HG03196 (cell line): ENCODE results near the gene C6orf62.
"Not testable (repeated sequence)": the region's sequence is repeated elsewhere in the genome, so short reads cannot be mapped to it uniquely, and the experiment has no call there.

Experiments
- ATAC-seq: cut with Tn5 transposase; IDR thresholded peaks from one replicate; pipeline ENCODE4 v1.9.1; 2021; ENCODE audit not compliant: unreplicated experiment

The C6orf62 gene

GRCh38 chr6:24743265-24743943 is 24.4 kb upstream of the C6orf62 start:
- ATAC-seq, result peak; percentile 90

GRCh38 chr6:24742216-24742738 is 23.3 kb upstream of the C6orf62 start:
- ATAC-seq, result no peak

DNA sequence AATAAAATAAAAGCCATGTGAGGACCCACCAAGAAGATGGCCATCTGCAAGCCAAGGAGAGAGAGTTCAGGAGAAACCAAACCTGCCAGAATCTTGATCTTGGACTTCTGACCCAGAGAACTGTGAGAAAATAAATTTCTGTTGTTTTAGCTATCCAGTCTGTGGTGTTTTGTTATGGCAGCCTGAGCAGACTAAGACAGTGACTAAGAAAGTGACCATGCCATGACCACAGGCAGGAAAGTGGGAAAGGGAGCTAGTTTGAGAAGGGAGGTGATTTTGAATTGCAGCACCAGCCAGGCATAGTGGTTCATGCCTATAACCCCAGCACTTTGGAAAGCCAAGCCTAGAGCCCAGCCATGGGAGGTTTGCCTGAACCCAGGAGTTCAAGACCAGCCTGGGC is 21.9 kb upstream of the C6orf62 start:
- no peak for ATAC-seq

DNA sequence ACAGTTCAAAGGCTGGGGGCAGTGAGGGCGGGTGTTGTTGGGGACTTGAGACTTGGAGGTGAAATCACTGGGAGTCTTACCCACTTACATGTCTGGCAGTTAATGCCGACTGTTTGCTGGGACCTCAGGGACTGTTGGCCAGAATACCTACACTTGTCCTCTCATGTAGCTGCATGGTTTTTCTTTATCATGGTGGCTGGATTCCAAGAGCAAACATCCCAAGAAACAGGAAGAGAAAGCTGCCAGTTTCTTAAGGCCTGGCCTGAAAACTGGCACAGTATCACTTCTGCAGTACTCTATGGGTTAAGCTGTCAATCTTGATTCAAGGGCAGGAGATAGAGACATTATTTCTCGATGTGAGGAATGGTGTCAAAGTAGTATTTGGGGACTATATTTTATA is 19.8 kb upstream of the C6orf62 start:
- no peak for ATAC-seq

- not testable (repeated sequence) for ATAC-seq
These were observed 15.8 kb upstream of the C6orf62 start for GRCh38 chr6:24734710-24735109.

- ATAC-seq, result no peak
These were observed 15.2 kb upstream of the C6orf62 start for GRCh38 chr6:24734166-24734565.

DNA sequence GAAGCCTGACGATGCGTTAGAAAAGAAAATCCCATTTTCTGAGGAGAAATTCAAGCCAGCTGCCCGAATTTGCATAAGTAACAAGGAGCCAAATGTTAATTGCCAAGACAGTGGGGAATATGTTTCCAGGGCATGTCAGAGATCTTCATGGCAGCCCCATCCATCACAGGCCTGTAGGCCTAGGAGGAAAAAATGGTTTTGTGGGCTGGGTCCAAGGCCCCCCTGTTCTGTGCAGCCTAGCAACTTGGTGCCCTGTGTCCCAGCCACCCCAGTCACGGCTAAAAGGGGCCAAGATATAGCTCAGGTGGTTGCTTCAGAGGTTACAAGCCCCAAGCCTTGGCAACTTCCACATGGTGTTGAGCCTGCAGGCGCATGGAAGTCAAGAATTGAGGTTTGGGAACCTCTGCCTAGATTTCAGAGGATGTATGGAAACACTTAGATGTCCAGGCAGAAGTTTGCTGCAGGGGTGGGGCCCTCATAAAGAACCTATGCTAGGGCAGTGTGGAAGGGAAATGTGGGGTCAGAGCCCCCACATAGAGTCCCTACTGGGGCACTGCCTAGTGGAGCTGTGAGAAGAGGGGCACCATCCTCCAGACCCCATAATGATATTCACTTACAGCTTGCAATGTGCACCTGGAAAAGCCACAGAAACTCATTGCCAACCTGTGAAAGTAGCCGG is 12.6 kb upstream of the C6orf62 start:
- not testable (repeated sequence) for ATAC-seq

DNA sequence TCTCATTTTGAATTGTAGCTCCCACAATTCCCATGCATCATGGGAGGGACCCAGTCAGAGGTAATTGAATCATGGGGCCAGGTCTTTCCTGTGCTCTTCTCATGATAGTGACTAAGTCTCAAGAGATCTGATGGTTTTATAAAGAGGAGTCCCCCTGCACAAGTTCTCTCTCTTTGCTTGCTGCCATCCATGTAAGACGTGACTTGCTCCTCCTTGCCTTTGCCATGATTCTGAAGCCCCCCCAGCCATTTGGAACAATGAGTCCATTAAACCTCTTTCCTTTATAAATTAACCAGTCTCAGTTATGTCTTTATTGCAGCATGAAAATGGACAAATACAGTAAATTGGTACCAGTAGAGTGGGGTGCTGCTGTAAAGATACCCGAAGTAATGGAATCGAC is 11.7 kb upstream of the C6orf62 start:
- ATAC-seq, result not testable (repeated sequence)

GRCh38 chr6:24723270-24723669 is 4.3 kb upstream of the C6orf62 start:
- no peak for ATAC-seq

DNA sequence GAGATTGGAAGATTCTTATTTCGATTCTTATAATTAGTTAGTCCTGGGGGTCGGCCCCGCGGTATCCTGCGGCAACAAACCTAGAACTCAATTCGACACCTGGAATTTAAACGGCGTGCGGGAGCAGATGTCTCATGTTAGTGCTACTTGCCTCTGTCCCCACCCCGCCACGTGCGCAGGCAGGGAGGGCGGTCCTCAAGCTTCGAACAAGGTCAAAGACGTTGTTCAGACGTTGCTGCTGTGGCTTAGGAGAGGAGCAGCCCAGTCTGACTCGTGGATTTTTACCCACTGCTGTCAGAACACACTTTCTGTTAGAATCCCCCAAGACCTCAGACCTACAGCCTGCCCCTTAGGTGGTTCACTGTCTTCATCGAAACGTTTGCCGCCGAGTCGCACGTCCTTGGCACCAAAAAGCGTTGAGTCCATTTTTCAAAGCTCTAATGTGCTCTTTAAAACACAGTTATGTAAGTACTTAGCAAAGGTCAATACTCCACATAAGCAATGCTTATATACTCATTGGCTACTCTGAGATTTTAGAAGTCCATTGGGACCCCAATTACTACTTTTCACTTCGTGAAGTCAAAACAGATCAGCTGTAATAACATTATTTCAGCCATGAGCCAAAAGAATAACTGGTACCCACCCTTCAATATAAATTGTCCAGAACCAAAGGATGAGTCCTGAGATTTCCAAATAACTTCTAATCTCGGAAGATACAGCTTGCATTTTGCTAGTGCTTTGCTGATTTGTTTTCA is 2.7 kb upstream of the C6orf62 start:
- ATAC-seq, result peak; percentile 50

DNA sequence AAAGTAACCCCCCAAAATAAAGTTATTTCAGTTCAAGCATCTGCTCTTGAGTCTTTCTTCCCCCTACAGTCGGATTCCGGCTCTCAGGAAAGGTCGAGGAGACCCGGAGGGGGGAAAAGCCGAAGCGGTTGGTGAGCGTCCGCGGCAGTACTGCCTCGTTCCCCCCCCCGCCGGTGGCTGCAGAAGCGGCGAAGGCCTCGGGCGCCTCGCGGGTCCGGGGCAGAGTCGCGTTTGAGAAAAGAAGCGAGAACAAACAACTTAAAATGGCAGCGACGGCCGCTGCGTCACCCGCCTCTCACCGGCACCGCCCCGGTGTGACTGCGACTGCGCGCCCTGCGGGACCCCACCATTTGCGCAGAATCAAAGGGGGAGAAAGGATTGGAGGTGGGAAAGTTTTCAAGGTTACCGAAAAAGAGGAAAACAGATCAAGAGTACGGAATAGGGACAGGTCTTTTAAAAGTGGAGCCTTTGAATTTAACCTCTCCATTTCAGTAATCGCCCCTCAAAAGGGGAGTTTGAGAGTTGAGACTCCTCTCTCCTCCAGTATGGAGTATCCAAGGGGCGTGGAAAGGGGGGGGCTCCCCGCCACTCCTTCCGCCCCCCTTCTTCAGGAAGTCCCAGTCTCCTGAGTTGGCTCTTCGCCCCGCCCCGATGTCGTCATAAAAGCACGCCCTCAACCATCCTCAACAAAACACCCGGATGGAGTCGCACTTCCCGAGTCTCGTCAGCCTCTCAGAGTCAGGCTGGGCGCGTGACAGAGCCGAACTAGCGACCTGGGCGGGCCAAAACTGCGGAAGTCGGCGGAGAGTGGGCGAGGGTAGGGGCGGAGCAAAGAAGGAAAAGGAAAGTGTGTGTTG is 1.9 kb upstream of the C6orf62 start:
- ATAC-seq, result peak; percentile 91

DNA sequence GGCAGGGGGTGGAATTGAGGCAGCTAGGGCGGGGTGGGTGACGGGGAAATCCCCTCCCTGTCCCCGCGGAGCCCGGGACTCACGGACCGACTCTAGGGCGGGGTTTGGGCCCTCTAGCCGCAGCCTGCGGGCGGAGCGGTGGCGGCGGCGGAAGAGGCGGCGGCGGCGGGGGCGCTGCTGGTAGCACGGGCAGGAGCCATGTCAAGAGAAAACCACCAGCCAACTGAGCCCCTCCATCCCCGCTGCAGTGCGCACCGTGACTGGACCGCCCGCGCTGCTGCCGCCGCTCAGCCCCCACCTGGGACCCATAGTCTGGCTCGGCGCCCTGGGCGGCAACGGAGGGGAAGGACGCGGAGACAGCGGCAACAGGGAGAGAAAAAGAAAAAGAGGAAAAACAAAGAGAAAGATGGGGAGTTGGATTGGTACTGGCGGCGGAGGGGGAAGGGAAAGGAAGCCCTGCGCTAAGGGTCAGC is 1.2 kb upstream of the C6orf62 start:
- ATAC-seq, result peak; percentile 16

DNA sequence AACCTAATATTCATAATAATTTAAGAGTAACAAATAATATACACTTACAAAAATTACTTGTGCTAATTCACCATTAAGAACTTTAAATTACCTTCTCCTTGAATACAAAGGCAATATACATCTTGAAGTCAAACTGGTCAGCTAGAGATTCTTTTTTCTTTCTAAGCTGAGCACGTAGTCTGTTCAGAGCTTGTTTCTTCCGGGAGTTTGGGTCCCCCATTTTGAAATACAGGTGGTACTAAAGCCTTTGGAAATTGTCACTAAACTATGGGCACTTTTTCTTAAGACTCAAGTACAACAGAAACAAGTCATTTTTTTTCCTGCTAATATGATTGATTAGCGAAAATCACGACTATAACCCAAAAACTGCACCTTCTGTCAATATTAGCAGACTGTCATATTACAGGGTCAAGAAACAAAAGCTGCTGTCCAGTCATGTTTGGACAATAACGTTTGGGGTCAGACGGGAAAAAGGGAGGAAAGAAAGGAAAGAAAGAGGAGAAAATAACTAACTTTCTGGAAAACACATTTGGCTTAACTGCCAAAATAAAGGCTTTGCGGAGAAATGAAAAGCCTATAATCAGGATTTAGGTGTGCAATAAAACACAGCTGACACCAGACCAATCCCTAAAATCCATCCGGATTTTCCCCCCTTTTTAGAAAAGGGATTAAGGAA is 367 bp downstream of the C6orf62 start:
- ATAC-seq, result no peak

DNA sequence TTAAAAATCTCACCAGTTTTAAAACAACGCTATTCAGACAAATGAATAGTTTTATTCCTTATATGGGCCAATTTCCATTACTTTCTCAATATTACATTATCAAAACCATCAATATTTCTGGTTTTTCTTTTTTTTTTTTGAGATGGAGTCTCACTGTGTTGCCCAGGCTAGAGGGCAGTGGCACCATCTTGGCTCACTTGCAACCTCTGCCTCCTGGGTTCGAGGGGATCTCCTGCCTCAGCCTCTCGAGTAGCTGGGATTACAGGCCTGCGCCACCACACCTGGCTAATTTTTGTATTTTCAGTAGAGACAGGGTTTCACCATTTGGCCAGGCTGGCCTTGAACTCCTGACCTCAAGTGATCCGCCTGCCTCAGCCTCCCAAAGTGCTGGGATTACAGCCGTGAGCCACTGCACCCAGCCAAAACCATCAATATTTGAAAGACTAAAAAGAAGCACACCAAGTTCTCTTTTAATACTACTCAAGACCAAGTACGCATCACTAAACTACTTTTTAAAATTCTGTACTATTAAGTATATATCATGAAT is 2.3 kb downstream of the C6orf62 start:
- ATAC-seq, result not testable (repeated sequence)

- no peak for ATAC-seq
These were observed 8.2 kb downstream of the C6orf62 start for GRCh38 chr6:24710519-24711303.

- ATAC-seq, result no peak
These were observed 9.8 kb downstream of the C6orf62 start for GRCh38 chr6:24709014-24709711.

DNA sequence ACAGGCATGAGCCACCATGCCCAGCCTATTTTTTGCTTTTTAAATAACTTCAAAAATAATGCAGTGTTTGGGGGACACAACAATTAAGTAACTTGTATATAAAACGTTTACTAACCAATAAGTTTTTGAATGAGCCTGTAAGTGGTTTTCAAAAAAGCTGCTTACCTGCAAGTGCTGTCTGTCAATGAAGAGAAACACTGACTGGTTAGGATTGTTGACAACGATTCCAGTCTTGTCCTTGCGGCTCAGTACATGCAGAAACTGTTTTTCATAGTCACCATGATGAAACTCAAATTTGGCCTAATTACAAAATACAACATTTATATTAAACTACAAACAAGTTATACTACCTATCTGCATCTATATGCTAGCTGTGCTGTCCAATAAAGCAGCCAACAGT is 10.3 kb downstream of the C6orf62 start:
- no peak for ATAC-seq

DNA sequence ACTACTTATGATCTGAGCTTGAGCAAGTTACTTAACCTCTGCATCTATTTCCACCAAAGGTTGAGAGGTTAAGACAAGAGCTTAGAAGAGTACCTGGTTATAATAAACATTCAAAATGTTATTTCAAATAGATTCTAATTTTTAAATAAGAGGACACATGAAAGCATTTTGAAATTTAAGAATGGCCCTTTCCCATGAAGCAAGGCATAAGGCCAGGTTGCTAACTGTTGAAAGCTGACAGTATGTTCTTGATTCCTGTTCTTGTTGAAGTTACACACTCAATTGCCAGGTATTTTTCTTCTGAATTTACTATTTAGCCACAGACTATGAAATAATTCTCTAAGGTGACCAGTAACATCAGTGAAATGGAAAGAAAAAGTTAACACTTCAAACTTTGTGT is 14.5 kb downstream of the C6orf62 start:
- ATAC-seq, result no peak
